HepG2 (cell line): ENCODE measurements around the gene MTMR6. TPM values are rescaled to one million over a fixed set of nuclear protein-coding genes. Genes with fewer than 3 reads are reported as not detected.

Experiments
- ATAC-seq: fragments of 200-7000 bp; cut with Tn5 transposase; 3 replicates; pipeline ENCODE4 v1.9.1; 2020; ENCODE audit warnings: mild to moderate bottlenecking, moderate library complexity
- BruUV-seq: library from RNA; stranded (reverse); fragments of 400-500 nt; replicated peaks from 2 replicates; lab custom pipeline; 2021; lab: Mats Ljungman, UMichigan
- CTCF ChIA-PET: fragments of 300-600 bp; formaldehyde crosslinking; extraction: SDS; loops from one replicate; lab custom pipeline; 2021; ENCODE audit warnings: low total read pairs, inconsistent platforms, low intra/inter-chr PET ratio; lab: Yijun Ruan, JAX
- POLR2A ChIA-PET: fragments of 350-600 bp; sonication (Branson Sonifier 250); formaldehyde crosslinking; loops from one replicate; lab custom pipeline; 2020; ENCODE audit warnings: antibody characterized with exemption, inconsistent platforms; lab: Yijun Ruan, JAX
- DNase-seq: peaks from one replicate; pipeline ENCODE4 v3.0.0-alpha.2; 2015; ENCODE audit warnings: low spot score
- FAIRE-seq: peaks from 3 replicates; lab custom pipeline; 2011; peaks lifted over from hg19 to GRCh38; lab: Jason Lieb, UNC
- H2AFZ ChIP-seq: one replicate; pipeline ENCODE4 v1.6.1; 2011; ENCODE audit warnings: low read length, inconsistent platforms
- H3K27ac ChIP-seq: fragments of 300-600 bp; 3 replicates; pipeline ENCODE4 v1.8.0; 2011; ENCODE audit warnings: mixed run types, mild to moderate bottlenecking, mixed read lengths, low read length, inconsistent platforms; ENCODE audit not compliant: insufficient read depth; ENCODE audit errors: extremely low read length
- H3K27me3 ChIP-seq, 2 experiments: fragments of 200-600 bp in 1 of 2; 2 replicates in 1 of 2; 3 replicates in 1 of 2; pipeline versions ENCODE4 v1.6.0 to v1.8.0; 2011; ENCODE audit warnings: low read length in 2 of 2, mild to moderate bottlenecking in 2 of 2, moderate library complexity in 2 of 2, inconsistent platforms in 1 of 2; ENCODE audit not compliant: insufficient read depth in 2 of 2, control insufficient read depth in 1 of 2
- H3K36me3 ChIP-seq, 2 experiments: fragments of 200-600 bp in 1 of 2; replicated peaks in 1 of 2; 2 replicates in 1 of 2; 3 replicates in 1 of 2; pipeline versions ENCODE4 v1.5.1 to v1.8.0; 2011; ENCODE audit warnings: low read length in 2 of 2, inconsistent platforms in 1 of 2; ENCODE audit not compliant: insufficient read depth in 2 of 2, control insufficient read depth in 1 of 2
- H3K4me1 ChIP-seq: 2 replicates; pipeline ENCODE4 v1.5.1; 2012; ENCODE audit warnings: low read length, inconsistent platforms; ENCODE audit not compliant: insufficient read depth
- H3K4me2 ChIP-seq: 2 replicates; pipeline ENCODE4 v1.6.0; 2011; ENCODE audit warnings: low read depth, low read length, inconsistent platforms
- H3K4me3 ChIP-seq, 3 experiments: fragments of 200-600 bp in 1 of 3; sonication (generic), shearing (Covaris generic) in 1 of 3; replicated peaks in 1 of 3; 2 replicates each; pipeline ENCODE4 v1.5.1; 2011 to 2016; ENCODE audit warnings: low read length in 3 of 3, inconsistent platforms in 2 of 3, low read depth in 2 of 3, mild to moderate bottlenecking in 2 of 3, control low read depth in 1 of 3, mixed read lengths in 1 of 3; ENCODE audit not compliant: insufficient read depth in 1 of 3
- H3K79me2 ChIP-seq: one replicate; pipeline ENCODE4 v1.6.1; 2011; ENCODE audit warnings: low read length, inconsistent platforms; ENCODE audit not compliant: insufficient read depth
- H3K9ac ChIP-seq: 2 replicates; pipeline ENCODE4 v1.6.0; 2011; ENCODE audit warnings: mild to moderate bottlenecking, low read depth, low read length, inconsistent platforms; ENCODE audit not compliant: insufficient read depth
- H3K9me3 ChIP-seq: 2 replicates; pipeline ENCODE4 v1.5.1; 2012; ENCODE audit warnings: mild to moderate bottlenecking, low read length
- H4K20me1 ChIP-seq: 2 replicates; pipeline ENCODE4 v1.6.0; 2011; ENCODE audit warnings: inconsistent platforms, mild to moderate bottlenecking, low read length, moderate library complexity; ENCODE audit not compliant: insufficient read depth
- CTCF ChIP-seq: sonication (generic); formaldehyde crosslinking; IDR thresholded peaks from 2 replicates; pipeline ENCODE4 v1.5.0; 2020; ENCODE audit warnings: mild to moderate bottlenecking, missing genetic modification reagents, moderate library complexity
- FOXM1 ChIP-seq: sonication (generic); formaldehyde crosslinking; IDR thresholded peaks from 2 replicates; pipeline ENCODE4 v1.5.0; 2020; ENCODE audit warnings: missing genetic modification reagents
- GMEB1 ChIP-seq: sonication (generic); formaldehyde crosslinking; IDR thresholded peaks from 2 replicates; pipeline ENCODE4 v1.5.1; 2020; ENCODE audit warnings: missing genetic modification reagents, mild to moderate bottlenecking, borderline replicate concordance
- GTF2F1 ChIP-seq: fragments of 150-350 bp; IDR thresholded peaks from 2 replicates; pipeline ENCODE4 v1.6.1; 2014; ENCODE audit warnings: low read length
- MTF1 ChIP-seq: sonication (generic); formaldehyde crosslinking; IDR thresholded peaks from 2 replicates; pipeline ENCODE4 v1.5.0; 2020; ENCODE audit warnings: missing genetic modification reagents
- POLR2A ChIP-seq, 2 experiments: IDR thresholded peaks; 2 replicates each; pipeline ENCODE4 v1.6.1; 2011; ENCODE audit warnings: low read depth in 2 of 2, low read length in 2 of 2, mild to moderate bottlenecking in 1 of 2, moderate library complexity in 1 of 2; ENCODE audit not compliant: insufficient read depth in 1 of 2
- ZEB1 ChIP-seq: IDR thresholded peaks from 2 replicates; pipeline ENCODE4 v1.6.1; 2012; ENCODE audit warnings: mild to moderate bottlenecking, low read depth, inconsistent platforms; ENCODE audit not compliant: insufficient replicate concordance
- ZMAT5 ChIP-seq: sonication (generic); formaldehyde crosslinking; IDR thresholded peaks from 2 replicates; pipeline ENCODE4 v1.5.0; 2020; ENCODE audit warnings: mild to moderate bottlenecking, low read depth, missing genetic modification reagents, borderline replicate concordance
- ZNF160 ChIP-seq: sonication (generic); formaldehyde crosslinking; IDR thresholded peaks from 2 replicates; pipeline ENCODE4 v1.8.0; 2022; ENCODE audit warnings: mild to moderate bottlenecking, inconsistent platforms, missing genetic modification reagents
- ZNF430 ChIP-seq: sonication (generic); formaldehyde crosslinking; IDR thresholded peaks from 2 replicates; pipeline ENCODE4 v1.9.0; 2021; ENCODE audit warnings: mild to moderate bottlenecking, missing genetic modification reagents
- ZNF441 ChIP-seq: sonication (generic); formaldehyde crosslinking; IDR thresholded peaks from 2 replicates; pipeline ENCODE4 v1.7.0; 2021; ENCODE audit warnings: missing genetic modification reagents, borderline replicate concordance
- ZNF572 ChIP-seq: sonication (generic); formaldehyde crosslinking; IDR thresholded peaks from 2 replicates; pipeline ENCODE4 v1.5.1; 2020; ENCODE audit warnings: mild to moderate bottlenecking, missing genetic modification reagents
- ZNF576 ChIP-seq: sonication (generic); formaldehyde crosslinking; IDR thresholded peaks from 2 replicates; pipeline ENCODE4 v1.4.0; 2020; ENCODE audit warnings: mild to moderate bottlenecking, missing genetic modification reagents
- ZNF577 ChIP-seq: sonication (generic); formaldehyde crosslinking; IDR thresholded peaks from 2 replicates; pipeline ENCODE4 v1.4.0; 2020; ENCODE audit warnings: mild to moderate bottlenecking, low read depth, missing genetic modification reagents, borderline replicate concordance
- ZNF597 ChIP-seq: sonication (generic); formaldehyde crosslinking; IDR thresholded peaks from 2 replicates; pipeline ENCODE4 v1.5.0; 2020; ENCODE audit warnings: missing genetic modification reagents
- WGBS: methylation state at CpG from one replicate; pipeline ENCODE4 v1.1.6; 2017; ENCODE audit warnings: low lambda C conversion rate; 5-methylcytosine and 5-hydroxymethylcytosine counted together
- in situ Hi-C: cut with HindIII; loops from 2 replicates; pipeline ENCODE4 v1.10.0; 2017; ENCODE audit warnings: low pct_unique_long_range_greater_than_20kb; ENCODE audit not compliant: extremely low pct_ligation_motif_present
- intact Hi-C: fragments of 100-400 bp; cut with micrococcal nuclease; formaldehyde crosslinking; loops from one replicate; pipeline ENCODE4 v1.10.0; 2022; ENCODE audit not compliant: unreplicated experiment
- polyA plus RNA-seq, 8 experiments: library from polyadenylated mRNA; depleted of rRNA in 3 of 8; stranded (reverse) in 7 of 8; unstranded in 1 of 8; fragments of >200 nt; fragmentation: Illumina TruSeq in 4 of 8; extraction: Trizol in 4 of 8; gene quantifications; 2 replicates each; pipeline versions ENCODE4 v1.2.1 to v1.2.3, GENCODE V29; 2011 to 2016; ENCODE audit warnings: low read depth in 4 of 8, missing spikeins in 1 of 8, mixed read lengths in 1 of 8; ENCODE audit not compliant: insufficient read depth in 1 of 8
- total RNA-seq, 5 experiments: library from RNA; depleted of rRNA; stranded (reverse); fragments of >200 nt; fragmentation: Illumina TruSeq; extraction: Trizol; gene quantifications; 2 replicates each; pipeline ENCODE4 v1.2.3, GENCODE V29; 2016; ENCODE audit warnings: low read depth in 1 of 5

Gene MTMR6
- total and polyA plus RNA-seq, 2 of the 13 experiments (the other 11 are each of a cell fraction or from before 2014, with no cell fraction given): 3.4 to 7.8 TPM

- intact Hi-C loops: no loop called here
- ATAC-seq (no peak), DNase-seq (no peak), FAIRE-seq (no peak)
- Histone ChIP-seq H3K27ac (no peak overlapping the region), H2AFZ (no peak overlapping the region), H3K4me1 (no peaks in the 10 kb centered on the region), H3K27me3 (no peaks in the 10 kb centered on the region; a peak in 2 of 5 replicates), H3K36me3 (no peaks in the 10 kb centered on the region), H4K20me1 (no peaks in the 10 kb centered on the region), H3K4me2 (no peak overlapping the region), H3K9ac (no peak overlapping the region), H3K9me3 (no peaks in the 10 kb centered on the region), H3K4me3 (no peak overlapping the region), H3K79me2 (no peaks in the 10 kb centered on the region)
- no TSS peak for BruUV-seq
- in situ Hi-C loops: no loop called here
- ChIA-PET POLR2A (no interaction called here), CTCF (no interaction called here)
- TF ChIP-seq GTF2F1 (no peak), GMEB1 (CRISPR knock-in tag) (no peak), ZEB1 (no peak), ZNF572 (no peak), ZNF430 (CRISPR knock-in tag) (no peak), ZNF577 (CRISPR knock-in tag) (no peak), ZNF441 (CRISPR knock-in tag) (no peak), ZMAT5 (CRISPR knock-in tag) (no peak), ZNF160 (CRISPR knock-in tag) (no peak), MTF1 (CRISPR knock-in tag) (no peak), ZNF597 (CRISPR knock-in tag) (no peak), POLR2A (IDR thresholded peaks at IDR 0.05; ENCODE audit: insufficient read depth in 1 of 2, low read depth in 2 of 2, low read length in 2 of 2) (no peak), ZNF576 (CRISPR knock-in tag) (no peak), CTCF (CRISPR knock-in tag) (no peak), FOXM1 (CRISPR knock-in tag) (no peak)
- WGBS: 3% methylated on average over 3 of the region's 3 CpGs
Observed at GRCh38 chr13:25295228-25295627, 7.9 kb upstream of the MTMR6 start.
